ENCODE results near the gene IKZF3.

IKZF3 gene

GRCh38 chr17:39774047-39774446 is 90.1 kb downstream of the IKZF3 start:
- Histone ChIP-seq H2AFZ (ENCODE audit: low read depth, low read length) (no peak overlapping the region), H3K79me2 (ENCODE audit: insufficient read depth, low read length) (no peaks in the 10 kb centered on the region), H3K4me1 (ENCODE audit: insufficient read depth, low read length) (peaks cover 34% of the 10 kb centered on the region), H3K9me3 (ENCODE audit: insufficient read depth, low read length, severe bottlenecking) (no peaks in the 10 kb centered on the region), H3K27ac (ENCODE audit: low read length) (no peak overlapping the region), H3K36me3 (ENCODE audit: insufficient read depth, low read length) (no peaks in the 10 kb centered on the region), H3K4me2 (ENCODE audit: insufficient read depth, low read length) (no peak overlapping the region), H4K20me1 (ENCODE audit: insufficient read depth, low read length) (no peaks in the 10 kb centered on the region), H3K9ac (ENCODE audit: low read depth, low read length) (no peak overlapping the region), H3K27me3 (ENCODE audit: insufficient read depth, low read length, poor library complexity) (no peaks in the 10 kb centered on the region), H3K4me3 (ENCODE audit: low read depth in 1 of 2, low read length in 2 of 2) (no peak overlapping the region)
- no peak for TF ChIP-seq CTCF (IDR thresholded peaks at IDR 0.05; ENCODE audit: borderline replicate concordance, extremely low read depth, low read length, poor library complexity, severe bottlenecking)
- TF ChIP-seq EZH2 (IDR thresholded peaks at IDR 0.05; ENCODE audit: borderline replicate concordance, low read depth, low read length, severe bottlenecking), result no peak
- no peak for DNase-seq
- ATAC-seq (ENCODE audit: insufficient read depth, low read depth), result no peak

GRCh38 chr17:39772987-39773934 is 90.9 kb downstream of the IKZF3 start:
- Histone ChIP-seq H3K27me3 (ENCODE audit: insufficient read depth, low read length, poor library complexity) (no peaks in the 10 kb centered on the region), H3K4me2 (ENCODE audit: insufficient read depth, low read length) (no peak overlapping the region), H3K79me2 (ENCODE audit: insufficient read depth, low read length) (no peaks in the 10 kb centered on the region), H4K20me1 (ENCODE audit: insufficient read depth, low read length) (no peaks in the 10 kb centered on the region), H3K4me1 (ENCODE audit: insufficient read depth, low read length) (peaks cover 37% of the 10 kb centered on the region), H3K9me3 (ENCODE audit: insufficient read depth, low read length, severe bottlenecking) (no peaks in the 10 kb centered on the region), H3K9ac (ENCODE audit: low read depth, low read length) (no peak overlapping the region), H3K27ac (ENCODE audit: low read length) (no peak overlapping the region), H3K36me3 (ENCODE audit: insufficient read depth, low read length) (no peaks in the 10 kb centered on the region), H2AFZ (ENCODE audit: low read depth, low read length) (no peak overlapping the region), H3K4me3 (ENCODE audit: low read depth in 1 of 2, low read length in 2 of 2) (no peak overlapping the region)
- DNase-seq (no peak), ATAC-seq (ENCODE audit: insufficient read depth, low read depth) (no peak)
- TF ChIP-seq CTCF (IDR thresholded peaks at IDR 0.05; ENCODE audit: borderline replicate concordance, extremely low read depth, low read length, poor library complexity, severe bottlenecking) (no peak), EZH2 (IDR thresholded peaks at IDR 0.05; ENCODE audit: borderline replicate concordance, low read depth, low read length, severe bottlenecking) (no peak)

GRCh38 chr17:39772415-39772814 is 91.7 kb downstream of the IKZF3 start:
- Histone ChIP-seq H3K27me3 (ENCODE audit: insufficient read depth, low read length, poor library complexity) (no peaks in the 10 kb centered on the region), H3K4me3 (ENCODE audit: low read depth in 1 of 2, low read length in 2 of 2) (no peak overlapping the region), H3K9me3 (ENCODE audit: insufficient read depth, low read length, severe bottlenecking) (no peaks in the 10 kb centered on the region), H4K20me1 (ENCODE audit: insufficient read depth, low read length) (no peaks in the 10 kb centered on the region), H3K4me1 (ENCODE audit: insufficient read depth, low read length) (peaks cover 37% of the 10 kb centered on the region), H3K79me2 (ENCODE audit: insufficient read depth, low read length) (no peaks in the 10 kb centered on the region), H3K36me3 (ENCODE audit: insufficient read depth, low read length) (no peaks in the 10 kb centered on the region), H3K27ac (ENCODE audit: low read length) (no peak overlapping the region), H3K9ac (ENCODE audit: low read depth, low read length) (no peak overlapping the region), H3K4me2 (ENCODE audit: insufficient read depth, low read length) (no peak overlapping the region), H2AFZ (ENCODE audit: low read depth, low read length) (peak overlapping the region; percentile 55)
- peak; percentile 62 for ATAC-seq (ENCODE audit: insufficient read depth, low read depth)
- DNase-seq, result peak; percentile 41
- TF ChIP-seq EZH2 (IDR thresholded peaks at IDR 0.05; ENCODE audit: borderline replicate concordance, low read depth, low read length, severe bottlenecking) (no peak), CTCF (IDR thresholded peaks at IDR 0.05; ENCODE audit: borderline replicate concordance, extremely low read depth, low read length, poor library complexity, severe bottlenecking) (no peak)
